HepG2 (cell line): Measurements from ENCODE around the gene FBXL4. TPM values are rescaled to one million over a fixed set of nuclear protein-coding genes. Genes with fewer than 3 reads are reported as not detected.

ENCODE experiments used
- ATAC-seq: fragments of 200-7000 bp; cut with Tn5 transposase; 3 replicates; pipeline ENCODE4 v1.9.1; 2020; ENCODE audit warnings: mild to moderate bottlenecking, moderate library complexity
- BruUV-seq: library from RNA; stranded (reverse); fragments of 400-500 nt; replicated peaks from 2 replicates; lab custom pipeline; 2021; lab: Mats Ljungman, UMichigan
- CTCF ChIA-PET: fragments of 300-600 bp; formaldehyde crosslinking; extraction: SDS; loops from one replicate; lab custom pipeline; 2021; ENCODE audit warnings: low total read pairs, inconsistent platforms, low intra/inter-chr PET ratio; lab: Yijun Ruan, JAX
- POLR2A ChIA-PET: fragments of 350-600 bp; sonication (Branson Sonifier 250); formaldehyde crosslinking; loops from one replicate; lab custom pipeline; 2020; ENCODE audit warnings: antibody characterized with exemption, inconsistent platforms; lab: Yijun Ruan, JAX
- DNase-seq: peaks from one replicate; pipeline ENCODE4 v3.0.0-alpha.2; 2015; ENCODE audit warnings: low spot score
- FAIRE-seq: peaks from 3 replicates; lab custom pipeline; 2011; peaks lifted over from hg19 to GRCh38; lab: Jason Lieb, UNC
- H2AFZ ChIP-seq: one replicate; pipeline ENCODE4 v1.6.1; 2011; ENCODE audit warnings: low read length, inconsistent platforms
- H3K27ac ChIP-seq: fragments of 300-600 bp; 3 replicates; pipeline ENCODE4 v1.8.0; 2011; ENCODE audit warnings: mixed run types, mild to moderate bottlenecking, mixed read lengths, low read length, inconsistent platforms; ENCODE audit not compliant: insufficient read depth; ENCODE audit errors: extremely low read length
- H3K27me3 ChIP-seq, 2 experiments: fragments of 200-600 bp in 1 of 2; 2 replicates in 1 of 2; 3 replicates in 1 of 2; pipeline versions ENCODE4 v1.6.0 to v1.8.0; 2011; ENCODE audit warnings: low read length in 2 of 2, mild to moderate bottlenecking in 2 of 2, moderate library complexity in 2 of 2, inconsistent platforms in 1 of 2; ENCODE audit not compliant: insufficient read depth in 2 of 2, control insufficient read depth in 1 of 2
- H3K36me3 ChIP-seq, 2 experiments: fragments of 200-600 bp in 1 of 2; replicated peaks in 1 of 2; 2 replicates in 1 of 2; 3 replicates in 1 of 2; pipeline versions ENCODE4 v1.5.1 to v1.8.0; 2011; ENCODE audit warnings: low read length in 2 of 2, inconsistent platforms in 1 of 2; ENCODE audit not compliant: insufficient read depth in 2 of 2, control insufficient read depth in 1 of 2
- H3K4me1 ChIP-seq: 2 replicates; pipeline ENCODE4 v1.5.1; 2012; ENCODE audit warnings: low read length, inconsistent platforms; ENCODE audit not compliant: insufficient read depth
- H3K4me2 ChIP-seq: 2 replicates; pipeline ENCODE4 v1.6.0; 2011; ENCODE audit warnings: low read depth, low read length, inconsistent platforms
- H3K4me3 ChIP-seq, 3 experiments: fragments of 200-600 bp in 1 of 3; sonication (generic), shearing (Covaris generic) in 1 of 3; replicated peaks in 1 of 3; 2 replicates each; pipeline ENCODE4 v1.5.1; 2011 to 2016; ENCODE audit warnings: low read length in 3 of 3, inconsistent platforms in 2 of 3, low read depth in 2 of 3, mild to moderate bottlenecking in 2 of 3, control low read depth in 1 of 3, mixed read lengths in 1 of 3; ENCODE audit not compliant: insufficient read depth in 1 of 3
- H3K79me2 ChIP-seq: one replicate; pipeline ENCODE4 v1.6.1; 2011; ENCODE audit warnings: low read length, inconsistent platforms; ENCODE audit not compliant: insufficient read depth
- H3K9ac ChIP-seq: 2 replicates; pipeline ENCODE4 v1.6.0; 2011; ENCODE audit warnings: mild to moderate bottlenecking, low read depth, low read length, inconsistent platforms; ENCODE audit not compliant: insufficient read depth
- H3K9me3 ChIP-seq: 2 replicates; pipeline ENCODE4 v1.5.1; 2012; ENCODE audit warnings: mild to moderate bottlenecking, low read length
- H4K20me1 ChIP-seq: 2 replicates; pipeline ENCODE4 v1.6.0; 2011; ENCODE audit warnings: inconsistent platforms, mild to moderate bottlenecking, low read length, moderate library complexity; ENCODE audit not compliant: insufficient read depth
- ARID3A ChIP-seq: IDR thresholded peaks from 2 replicates; pipeline ENCODE4 v1.6.1; 2012; ENCODE audit warnings: low read depth, low read length, improper control_type of control experiment
- CEBPB ChIP-seq: IDR thresholded peaks from 2 replicates; pipeline ENCODE4 v1.6.1; 2011; ENCODE audit warnings: low read depth, low read length, improper control_type of control experiment, borderline replicate concordance
- EEA1 ChIP-seq: sonication (generic); formaldehyde crosslinking; IDR thresholded peaks from 2 replicates; pipeline ENCODE4 v1.5.1; 2020; ENCODE audit warnings: mild to moderate bottlenecking, missing genetic modification reagents, borderline replicate concordance
- ETS1 ChIP-seq: sonication (generic); formaldehyde crosslinking; IDR thresholded peaks from 2 replicates; pipeline ENCODE4 v1.4.0; 2020; ENCODE audit warnings: missing genetic modification reagents
- HOXA5 ChIP-seq: sonication (generic); formaldehyde crosslinking; IDR thresholded peaks from 2 replicates; pipeline ENCODE4 v1.4.0; 2020; ENCODE audit warnings: missing genetic modification reagents
- IKZF1 ChIP-seq: fragments of 450-650 bp; IDR thresholded peaks from 2 replicates; pipeline ENCODE4 v1.7.1; 2016
- KLF12 ChIP-seq: sonication (generic); formaldehyde crosslinking; IDR thresholded peaks from 2 replicates; pipeline ENCODE4 v1.4.0; 2020; ENCODE audit warnings: missing genetic modification reagents, borderline replicate concordance
- NAIF1 ChIP-seq: sonication (generic); formaldehyde crosslinking; IDR thresholded peaks from 2 replicates; pipeline ENCODE4 v1.5.0; 2020; ENCODE audit warnings: mild to moderate bottlenecking, missing genetic modification reagents, borderline replicate concordance
- PHF20 ChIP-seq: sonication (generic); formaldehyde crosslinking; IDR thresholded peaks from 2 replicates; pipeline ENCODE4 v1.5.0; 2020; ENCODE audit warnings: mild to moderate bottlenecking, missing genetic modification reagents
- SP5 ChIP-seq: IDR thresholded peaks from 2 replicates; pipeline ENCODE4 v1.6.1; 2016; ENCODE audit warnings: low read depth, borderline replicate concordance
- U2AF1 ChIP-seq: fragments of 200-400 bp; formaldehyde crosslinking; optimal IDR thresholded peaks from 2 replicates; pipeline ENCODE3; 2017; ENCODE audit warnings: mild to moderate bottlenecking, low read depth, low read length
- ZBTB3 ChIP-seq: sonication (generic); formaldehyde crosslinking; IDR thresholded peaks from 2 replicates; pipeline ENCODE4 v1.4.0; 2020; ENCODE audit warnings: low read depth, mild to moderate bottlenecking, moderate library complexity, missing genetic modification reagents, borderline replicate concordance
- ZBTB38 ChIP-seq: sonication (generic); formaldehyde crosslinking; IDR thresholded peaks from 2 replicates; pipeline ENCODE4 v1.5.1; 2020; ENCODE audit warnings: mild to moderate bottlenecking, missing genetic modification reagents
- ZNF124 ChIP-seq: sonication (generic); formaldehyde crosslinking; IDR thresholded peaks from 2 replicates; pipeline ENCODE4 v1.4.0; 2020; ENCODE audit warnings: missing genetic modification reagents
- ZNF207 ChIP-seq: fragments of 450-650 bp; IDR thresholded peaks from 2 replicates; pipeline ENCODE4 v1.6.1; 2016; ENCODE audit warnings: antibody characterized with exemption, borderline replicate concordance
- ZNF235 ChIP-seq: sonication (generic); formaldehyde crosslinking; IDR thresholded peaks from 2 replicates; pipeline ENCODE4 v1.8.1; 2023; ENCODE audit warnings: mild to moderate bottlenecking, missing genetic modification reagents, borderline replicate concordance
- ZNF34 ChIP-seq: sonication (generic); formaldehyde crosslinking; IDR thresholded peaks from 2 replicates; pipeline ENCODE4 v1.4.0; 2020; ENCODE audit warnings: mild to moderate bottlenecking, missing genetic modification reagents, borderline replicate concordance
- ZNF720 ChIP-seq: sonication (generic); formaldehyde crosslinking; IDR thresholded peaks from 2 replicates; pipeline ENCODE4 v1.4.0; 2020; ENCODE audit warnings: missing genetic modification reagents
- ZNF788 ChIP-seq: sonication (generic); formaldehyde crosslinking; IDR thresholded peaks from 2 replicates; pipeline ENCODE4 v1.5.0; 2020; ENCODE audit warnings: mild to moderate bottlenecking, missing genetic modification reagents, borderline replicate concordance
- ZUFSP ChIP-seq: sonication (generic); formaldehyde crosslinking; IDR thresholded peaks from 2 replicates; pipeline ENCODE4 v1.9.0; 2021; ENCODE audit warnings: missing genetic modification reagents, mild to moderate bottlenecking, borderline replicate concordance
- WGBS: methylation state at CpG from one replicate; pipeline ENCODE4 v1.1.6; 2017; ENCODE audit warnings: low lambda C conversion rate; 5-methylcytosine and 5-hydroxymethylcytosine counted together
- in situ Hi-C: cut with HindIII; loops from 2 replicates; pipeline ENCODE4 v1.10.0; 2017; ENCODE audit warnings: low pct_unique_long_range_greater_than_20kb; ENCODE audit not compliant: extremely low pct_ligation_motif_present
- intact Hi-C: fragments of 100-400 bp; cut with micrococcal nuclease; formaldehyde crosslinking; loops from one replicate; pipeline ENCODE4 v1.10.0; 2022; ENCODE audit not compliant: unreplicated experiment
- polyA plus RNA-seq, 8 experiments: library from polyadenylated mRNA; depleted of rRNA in 3 of 8; stranded (reverse) in 7 of 8; unstranded in 1 of 8; fragments of >200 nt; fragmentation: Illumina TruSeq in 4 of 8; extraction: Trizol in 4 of 8; gene quantifications; 2 replicates each; pipeline versions ENCODE4 v1.2.1 to v1.2.3, GENCODE V29; 2011 to 2016; ENCODE audit warnings: low read depth in 4 of 8, missing spikeins in 1 of 8, mixed read lengths in 1 of 8; ENCODE audit not compliant: insufficient read depth in 1 of 8
- total RNA-seq, 5 experiments: library from RNA; depleted of rRNA; stranded (reverse); fragments of >200 nt; fragmentation: Illumina TruSeq; extraction: Trizol; gene quantifications; 2 replicates each; pipeline ENCODE4 v1.2.3, GENCODE V29; 2016; ENCODE audit warnings: low read depth in 1 of 5

Gene FBXL4
- total and polyA plus RNA-seq, 2 of the 13 experiments (the other 11 are each of a cell fraction or from before 2014, with no cell fraction given), result 13.2 to 17.6 TPM

GRCh38 chr6:98986071-98986615 is 38.4 kb upstream of the FBXL4 start (continued):
- TF ChIP-seq ETS1 (no peak), SP5 (CRISPR knock-in tag) (no peak), ZNF124 (CRISPR knock-in tag) (no peak), PHF20 (CRISPR knock-in tag) (no peak), ZBTB3 (CRISPR knock-in tag) (no peak), ARID3A (no peak), ZNF788 (CRISPR knock-in tag) (no peak), ZNF207 (no peak), ZNF235 (CRISPR knock-in tag) (no peak)

- ChIA-PET CTCF (no interaction called here), POLR2A (no interaction called here)
- no TSS peak for BruUV-seq
- no peak overlapping the region for H3K4me3 ChIP-seq
- no peak for FAIRE-seq
- WGBS, result 0% methylated on average over 1 of the region's 1 CpG
- no peak overlapping the region for H3K27ac ChIP-seq
- no peak overlapping the region for H3K4me2 ChIP-seq
- H3K36me3 ChIP-seq, result no peaks in the 10 kb centered on the region
- in situ Hi-C loops (no loop called here), intact Hi-C loops (no loop called here)
- no peak for DNase-seq
- H3K79me2 ChIP-seq, result no peaks in the 10 kb centered on the region
- H3K27me3 ChIP-seq, result 0 out of 5 replicates have a peak, but pooled peaks cover 0 to 4% of the 10 kb centered on the region in 2 experiments
- H4K20me1 ChIP-seq, result no peaks in the 10 kb centered on the region
- H2AFZ ChIP-seq, result no peak overlapping the region
- no peaks in the 10 kb centered on the region for H3K9me3 ChIP-seq
- H3K4me1 ChIP-seq, result no peaks in the 10 kb centered on the region
- H3K9ac ChIP-seq, result no peak overlapping the region
- no peak for ATAC-seq
- TF ChIP-seq ZBTB38 (CRISPR knock-in tag) (no peak), ZUFSP (CRISPR knock-in tag) (no peak), HOXA5 (CRISPR knock-in tag) (no peak), ZNF788 (CRISPR knock-in tag) (no peak), NAIF1 (CRISPR knock-in tag) (no peak), ZNF34 (no peak), CEBPB (no peak), U2AF1 (no peak), EEA1 (CRISPR knock-in tag) (no peak), ZNF720 (CRISPR knock-in tag) (no peak), KLF12 (CRISPR knock-in tag) (no peak), IKZF1 (no peak)
These were observed 37.6 kb upstream of the FBXL4 start for GRCh38 chr6:98985391-98985790.
